ENCODE results near the gene CDH13.

- TF ChIP-seq GFI1B (tag by site-specific recombination; IDR thresholded peaks at IDR 0.05) (no peak), CTCF (tag by site-specific recombination; IDR thresholded peaks at IDR 0.05) (no peak), OVOL3 (tag by site-specific recombination; IDR thresholded peaks at IDR 0.05) (no peak), ZNF768 (tag by site-specific recombination; IDR thresholded peaks at IDR 0.05) (no peak), ZNF513 (tag by site-specific recombination; IDR thresholded peaks at IDR 0.05) (no peak), ZNF274 (IDR thresholded peaks at IDR 0.05; ENCODE audit: low read length) (no peak), ZNF274 (tag by site-specific recombination; IDR thresholded peaks at IDR 0.05; ENCODE audit: borderline replicate concordance) (no peak), ZSCAN18 (tag by site-specific recombination; IDR thresholded peaks at IDR 0.05) (no peak), YY1 (tag by site-specific recombination; IDR thresholded peaks at IDR 0.05) (no peak), PRDM1 (tag by site-specific recombination; IDR thresholded peaks at IDR 0.05) (no peak)
Observed at GRCh38 chr16:82694239-82694874, 67.6 kb downstream of the CDH13 start.

Measured in HEK293 (cell line).